CD4-positive, alpha-beta T cell treated with Interleukin-17A for 4 hours (primary cell): Measurements from ENCODE around the gene KNCN.
A peak's percentile ranks its signal among the peaks of the same experiment; 100 is the strongest.

Experiments used
- DNase-seq: peaks from one replicate; pipeline ENCODE4 v3.0.0-alpha.2; 2020; ENCODE audit warnings: mixed read lengths

KNCN gene

DNA sequence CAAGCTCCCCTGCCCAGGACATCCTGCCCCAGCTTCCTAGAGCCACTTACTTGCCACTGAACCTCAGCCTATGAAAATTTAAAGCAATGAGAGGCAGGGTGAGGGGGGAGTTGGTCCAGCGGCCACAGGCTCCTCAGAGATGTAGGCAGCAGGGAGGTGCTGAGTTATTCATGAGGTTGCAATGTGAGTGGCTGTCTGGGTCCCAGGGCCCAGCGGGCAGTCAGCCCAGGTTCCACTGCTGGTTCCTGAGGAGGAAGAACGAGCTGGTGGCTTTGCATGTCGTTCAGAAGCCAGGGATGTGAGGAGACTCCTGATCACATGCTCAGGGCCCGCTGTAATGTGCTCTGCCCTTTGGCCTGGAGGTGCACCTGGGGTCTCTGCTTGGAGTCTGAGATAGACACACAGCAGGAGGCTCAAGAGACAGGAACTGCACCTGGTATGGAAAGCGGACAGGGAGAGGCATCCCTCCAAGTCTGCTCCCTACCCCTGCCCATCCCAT lies at the start of gene KNCN:
KNCN (minus strand) TSS at position 51 of the 499 bp plus-strand sequence. CDS start 432 bp downstream, outside the sequence.
- DNase-seq: no peak

DNA sequence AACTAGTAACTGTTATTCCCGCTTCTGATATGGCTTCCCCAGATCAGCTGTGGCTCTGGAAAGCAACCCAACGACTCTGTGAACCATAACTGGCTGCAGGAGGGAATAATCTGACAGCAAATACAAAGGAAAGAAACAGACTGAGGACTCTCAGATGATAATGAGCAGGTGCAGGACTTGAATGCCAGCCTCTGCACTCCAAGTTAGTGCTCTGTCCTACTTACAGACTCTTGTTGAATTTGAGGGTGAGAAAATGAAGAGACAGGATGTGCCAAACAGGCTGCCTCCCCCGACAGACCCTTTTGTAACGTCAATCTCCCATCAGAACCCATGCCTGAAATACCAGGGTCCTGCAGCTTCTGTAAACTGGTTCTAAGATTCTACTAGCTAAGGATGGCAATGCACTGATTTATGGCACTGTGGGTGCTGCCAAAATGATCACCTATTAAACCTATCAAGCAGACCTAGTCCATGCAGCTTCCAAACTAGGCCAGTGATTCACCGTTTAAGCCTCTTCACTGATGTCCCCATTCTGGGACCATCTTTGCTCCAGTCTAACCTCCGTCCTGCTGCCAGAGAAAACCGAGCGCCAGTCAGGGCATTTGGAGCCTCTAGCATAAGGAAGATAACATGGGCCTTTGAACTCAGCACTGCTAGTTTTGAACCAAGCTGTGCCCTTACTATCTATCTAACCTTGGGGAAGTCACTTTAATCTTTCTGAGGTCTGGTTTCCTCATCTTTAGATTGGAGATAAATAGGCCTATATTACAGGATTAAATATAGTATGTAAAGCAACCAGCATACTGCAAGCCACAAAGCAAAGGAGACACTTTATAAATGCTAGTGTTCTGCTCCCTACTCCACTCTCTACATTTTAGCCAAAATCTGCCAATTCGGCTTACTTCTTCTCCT lies 47.9 kb upstream of the KNCN start:
- DNase-seq: no peak

DNA sequence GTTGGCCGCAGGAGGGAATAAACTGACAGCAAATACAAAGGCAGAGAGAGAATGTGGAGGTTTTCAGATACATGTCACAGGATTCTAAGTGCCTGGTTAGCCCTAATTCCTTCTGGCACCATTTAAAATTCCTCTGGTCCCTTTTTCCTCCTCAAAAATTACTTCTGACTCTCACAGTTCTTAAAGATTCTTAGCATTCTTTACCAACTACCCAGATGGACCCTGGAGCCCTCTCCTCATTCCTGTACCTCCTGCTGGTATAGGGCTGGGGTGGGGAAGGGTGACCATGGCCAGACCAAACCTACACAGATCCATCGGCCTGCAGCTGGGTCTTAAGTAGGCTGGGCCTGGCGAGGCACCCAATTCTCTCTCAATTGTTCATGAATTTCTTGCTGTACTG lies 45.4 kb upstream of the KNCN start:
- no peak for DNase-seq

DNA sequence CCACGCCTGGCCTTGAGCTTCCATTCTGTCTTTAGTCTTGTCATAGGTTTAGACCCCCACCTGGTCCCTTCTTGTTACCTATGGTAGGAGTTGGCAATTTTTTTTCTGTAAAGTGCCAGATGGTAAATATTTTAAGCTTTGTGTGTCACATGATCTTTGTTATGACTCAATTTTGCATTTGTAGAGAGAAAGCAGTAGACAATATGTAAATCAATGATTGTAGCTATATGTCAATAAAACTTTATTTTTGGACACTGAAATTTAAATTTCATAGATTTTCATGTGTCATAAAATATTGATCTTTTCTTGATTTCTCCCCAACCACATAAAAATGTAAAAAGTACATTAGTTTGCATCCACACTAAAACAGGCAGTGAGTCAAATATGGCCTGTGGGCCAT lies 44.6 kb upstream of the KNCN start:
- no peak for DNase-seq

DNA sequence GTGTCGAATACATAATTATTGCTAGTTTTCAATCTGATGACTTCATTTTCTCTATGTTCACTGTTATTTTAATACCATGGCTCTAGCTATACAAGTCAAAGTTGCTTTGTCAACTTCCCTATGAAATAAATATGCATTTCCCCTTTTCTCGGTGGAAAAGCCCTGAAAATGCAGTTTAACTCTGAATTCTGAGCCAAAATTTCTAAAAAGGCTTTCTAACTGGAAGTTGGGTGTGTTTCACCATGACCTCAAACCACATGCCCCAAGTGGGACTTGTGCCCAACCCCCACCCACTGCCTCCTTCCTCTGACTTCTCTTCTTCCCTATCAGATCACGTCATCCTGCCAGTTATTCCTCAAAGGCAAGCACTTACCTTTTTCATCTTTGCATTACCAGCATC lies 43.7 kb upstream of the KNCN start:
- peak; percentile 35 for DNase-seq

DNA sequence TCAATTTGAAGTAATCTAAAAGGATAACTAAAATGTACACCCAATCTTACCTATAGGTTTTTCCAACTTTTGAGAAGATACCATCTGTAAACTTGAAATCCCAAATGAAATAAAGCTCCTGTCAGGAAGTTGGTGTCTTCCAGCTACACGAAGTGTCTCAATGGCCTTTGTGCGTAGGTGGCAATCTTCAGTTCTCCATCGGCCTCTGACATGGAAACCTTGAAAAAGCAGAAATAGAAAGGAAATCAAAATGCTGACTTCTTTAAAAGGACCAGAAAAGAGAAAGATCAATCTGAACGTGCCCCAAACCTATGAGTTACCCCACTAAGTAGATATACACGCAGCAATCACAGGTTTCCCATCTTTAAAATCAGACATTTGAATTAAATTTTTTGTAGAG lies 42.6 kb upstream of the KNCN start:
- DNase-seq: no peak

DNA sequence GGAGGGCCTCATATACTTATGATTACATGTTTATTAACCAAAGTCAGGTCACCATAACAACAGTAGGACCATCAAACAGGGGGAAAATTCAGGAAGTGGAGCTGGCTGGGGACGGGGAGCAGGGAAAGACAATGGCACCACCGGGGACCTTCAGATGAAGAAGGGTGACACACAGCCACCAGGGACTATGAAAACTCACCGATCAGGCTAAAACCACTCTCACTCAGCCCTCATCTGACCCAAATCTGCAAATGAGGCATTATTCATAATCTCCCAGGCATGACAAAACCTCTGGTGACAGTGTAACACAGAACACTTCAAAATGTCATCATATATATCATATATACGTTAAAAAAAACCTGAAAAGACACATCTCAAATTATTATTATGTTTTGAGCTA lies 41.4 kb upstream of the KNCN start:
- no peak for DNase-seq

DNA sequence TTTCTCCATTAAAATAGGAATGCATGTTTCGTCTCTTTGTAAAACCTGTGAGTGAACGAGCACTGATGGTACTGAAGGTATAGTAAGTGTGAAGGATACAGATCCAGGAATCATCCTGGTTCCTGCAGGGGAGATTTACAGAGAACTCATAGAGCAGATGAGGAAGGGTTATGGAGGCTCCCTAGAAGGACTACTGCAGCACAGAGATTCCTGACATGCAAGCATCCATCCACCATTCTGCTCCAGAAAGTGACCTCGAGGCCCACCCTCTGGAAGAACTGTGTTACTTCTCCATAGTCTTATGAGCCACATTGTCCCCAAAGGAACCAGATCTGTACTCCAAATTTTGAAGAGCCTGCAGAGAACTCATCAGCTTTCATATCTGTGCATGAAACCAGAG lies 38.1 kb upstream of the KNCN start:
- no peak for DNase-seq

DNA sequence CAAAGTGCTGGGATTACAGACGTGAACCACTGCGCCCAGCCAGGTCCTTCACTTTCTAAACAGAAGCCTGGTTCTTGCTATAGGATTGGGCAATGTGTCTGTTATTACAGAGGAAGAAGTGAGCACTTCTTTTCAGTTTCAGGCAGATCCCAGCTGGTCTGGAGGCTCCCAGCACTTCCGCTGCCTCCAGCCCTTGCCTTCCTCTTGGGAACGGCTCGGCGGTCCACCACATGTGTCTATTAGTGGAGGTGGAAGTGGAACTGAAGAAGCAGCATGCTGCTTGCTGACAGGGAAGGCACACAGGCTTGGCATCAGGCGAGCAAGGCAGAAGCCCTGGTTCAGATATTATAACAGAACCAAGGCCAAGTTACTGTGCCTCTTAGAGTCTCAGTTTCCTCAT lies 35.6 kb upstream of the KNCN start:
- DNase-seq: no peak

DNA sequence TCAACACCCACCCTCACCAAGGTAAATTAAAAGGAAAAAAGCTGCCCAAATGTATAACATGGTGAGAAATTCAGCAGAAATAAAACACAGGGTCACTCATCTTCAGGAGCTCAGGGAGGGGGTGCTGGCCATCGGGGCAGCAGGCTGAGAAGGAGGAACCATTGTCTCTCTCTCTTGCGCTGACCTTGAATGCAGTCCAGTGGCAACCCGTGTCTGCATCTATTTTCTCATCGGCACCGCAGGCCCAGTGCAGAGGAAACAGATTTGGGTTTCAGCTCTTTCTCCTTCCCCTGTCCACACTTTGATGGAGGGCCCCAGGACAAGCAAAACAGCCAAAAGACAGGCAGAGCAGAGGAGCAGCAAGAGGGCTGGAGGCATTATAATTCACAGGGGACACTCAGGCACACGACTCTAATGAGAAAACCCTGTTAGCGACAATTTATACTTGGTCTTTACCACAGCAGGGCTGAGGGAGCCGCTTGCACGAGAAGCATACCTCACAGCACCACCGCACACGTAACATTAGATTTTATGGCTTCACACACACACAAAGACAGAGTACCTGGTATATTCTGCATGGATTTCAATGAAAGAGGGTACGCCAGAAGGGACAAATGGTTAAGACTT lies 34.0 kb upstream of the KNCN start:
- DNase-seq: no peak

DNA sequence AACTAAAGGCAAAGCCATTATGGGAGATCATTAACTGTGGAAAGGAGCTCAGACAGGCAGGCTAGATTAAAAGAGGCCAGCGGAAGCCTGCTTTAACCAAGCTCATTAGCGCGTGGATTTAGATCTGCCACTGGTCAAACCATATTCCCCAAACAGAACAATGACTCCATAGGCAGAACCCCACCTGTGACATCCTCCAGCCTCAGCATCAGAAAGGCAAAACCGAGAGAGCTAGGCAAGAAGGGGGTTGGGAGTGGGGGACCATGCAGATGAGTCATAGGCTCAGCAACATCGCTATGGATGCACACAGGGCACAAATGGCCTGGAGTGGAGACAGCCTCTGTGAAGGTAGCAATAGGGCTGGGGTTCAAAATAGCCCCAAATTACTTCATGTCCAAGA lies 32.0 kb upstream of the KNCN start:
- DNase-seq: no peak

DNA sequence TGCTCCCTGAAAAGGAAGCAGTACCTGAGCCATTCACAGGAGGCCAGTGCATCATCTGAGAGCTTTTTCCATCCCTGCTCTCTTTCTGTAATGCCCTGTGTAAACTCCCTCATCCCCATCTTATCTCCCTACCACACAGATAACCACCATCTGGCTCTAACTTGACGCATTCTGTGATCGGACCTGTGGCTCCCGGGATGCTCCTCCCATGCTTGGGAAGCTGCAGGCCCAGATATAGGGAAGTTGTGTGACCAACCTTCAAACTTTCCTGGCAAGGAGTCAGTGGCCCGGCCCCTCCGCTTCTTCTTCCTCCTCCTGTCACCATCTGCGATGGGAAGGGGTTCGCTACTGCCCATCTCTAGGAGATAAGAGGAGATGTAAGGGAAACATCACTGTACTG lies 31.5 kb upstream of the KNCN start:
- DNase-seq: no peak

DNA sequence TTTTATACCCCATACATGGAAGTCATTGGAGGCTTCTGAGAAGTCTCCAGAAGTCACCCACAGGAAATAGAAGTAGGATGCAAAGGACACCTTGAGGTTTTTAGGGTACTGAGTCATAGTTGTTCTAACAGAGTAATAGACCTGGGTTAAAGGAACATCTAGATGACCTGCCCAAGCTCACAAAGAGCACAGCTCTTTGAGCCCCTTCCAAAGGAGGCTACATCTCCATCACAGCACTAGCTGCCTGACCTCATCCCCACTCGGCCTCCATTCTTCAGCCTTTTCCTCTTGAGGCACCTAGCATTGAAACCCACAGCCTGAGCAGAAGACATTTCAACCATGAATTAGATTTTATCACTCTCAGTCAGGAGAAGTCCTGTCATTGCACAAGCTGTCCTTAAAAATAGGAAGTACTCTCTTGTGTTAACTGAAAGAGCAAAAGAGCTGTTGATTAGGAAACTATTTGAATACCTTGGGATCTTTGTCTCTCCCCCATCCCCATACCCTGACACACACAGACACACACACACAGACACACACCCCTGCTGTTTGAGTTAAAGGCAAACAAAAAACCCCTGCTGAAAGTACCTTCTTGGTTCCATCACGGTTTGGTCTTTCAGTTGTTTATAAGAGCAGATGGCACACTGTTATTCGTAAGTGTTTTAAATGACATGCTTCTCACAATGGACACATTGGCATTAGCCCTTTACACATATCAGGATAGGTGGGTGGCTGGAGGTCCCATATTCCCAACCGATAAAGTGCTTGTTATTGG lies 30.4 kb upstream of the KNCN start:
- DNase-seq: no peak

DNA sequence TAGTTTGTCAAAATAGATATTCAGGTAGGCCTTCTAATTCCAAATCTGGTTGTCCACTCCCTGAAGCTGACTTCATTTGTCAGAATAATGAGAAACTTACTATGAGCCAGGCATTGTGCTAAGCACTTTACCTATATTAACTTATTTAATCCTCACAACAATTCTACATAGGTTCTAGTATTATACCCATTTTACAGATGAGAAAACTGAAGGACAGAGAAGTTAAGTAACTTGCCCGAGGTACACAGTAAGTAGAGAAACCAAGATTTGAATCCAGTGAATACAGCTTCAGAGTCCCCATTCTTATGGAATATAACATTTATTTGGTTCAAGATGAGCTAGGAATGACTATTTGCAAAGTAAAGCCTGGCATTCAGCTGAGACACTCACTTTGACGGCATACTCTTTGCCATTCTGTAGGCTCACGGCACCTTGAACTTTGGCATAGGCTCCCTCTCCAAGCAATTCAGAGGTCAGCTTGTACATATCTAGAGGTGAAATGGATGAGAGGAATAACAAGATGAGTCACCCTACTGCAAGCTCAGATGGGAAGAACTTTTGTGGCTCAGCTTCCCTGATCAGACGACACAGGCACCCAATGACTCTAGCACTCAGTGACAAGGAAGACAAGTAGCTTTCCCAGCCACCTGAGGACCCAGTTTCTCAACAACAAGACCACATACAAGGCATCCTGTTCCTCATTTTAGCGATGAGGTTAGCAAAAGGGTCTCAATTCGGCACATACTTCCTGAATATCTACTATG lies 28.9 kb upstream of the KNCN start:
- DNase-seq: no peak

DNA sequence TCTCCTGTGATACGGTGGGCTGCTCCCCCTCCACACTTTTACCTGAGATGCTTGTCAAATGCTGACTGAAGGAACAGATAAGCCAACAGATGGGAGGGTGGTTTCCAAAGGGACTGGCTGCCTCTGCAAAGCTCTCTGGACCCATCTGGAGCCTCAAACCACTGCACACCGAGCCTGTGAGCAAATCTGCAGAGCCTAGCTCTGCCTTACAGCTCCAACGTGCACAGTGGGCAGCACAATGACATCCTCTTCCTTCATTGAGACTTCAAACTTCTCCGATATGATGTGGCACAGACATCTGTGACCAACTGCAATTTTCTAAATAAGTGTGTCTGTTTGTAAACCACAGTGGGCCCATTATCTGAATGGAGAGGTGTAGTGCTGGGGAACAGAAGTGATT lies 26.2 kb upstream of the KNCN start:
- DNase-seq: no peak

DNA sequence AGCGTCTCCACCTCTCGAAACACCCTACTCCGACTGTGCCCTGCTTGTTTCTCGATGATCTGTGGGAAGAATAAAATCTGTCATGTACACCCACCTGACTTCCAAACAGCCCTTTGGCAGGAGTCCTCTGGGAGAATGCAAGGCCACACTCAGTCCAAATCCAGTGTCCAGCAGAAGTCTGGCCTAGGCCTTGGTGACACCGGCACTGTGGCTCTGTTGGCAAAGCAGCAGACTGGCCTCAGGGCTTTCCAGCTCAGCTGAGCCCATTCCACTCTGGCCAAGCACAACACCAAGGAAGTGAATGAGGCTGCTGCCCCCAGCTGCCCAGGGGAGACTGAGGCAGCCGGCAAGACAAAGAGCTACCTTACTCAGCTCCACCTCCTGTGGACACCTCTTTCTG lies 25.1 kb upstream of the KNCN start:
- DNase-seq: no peak

DNA sequence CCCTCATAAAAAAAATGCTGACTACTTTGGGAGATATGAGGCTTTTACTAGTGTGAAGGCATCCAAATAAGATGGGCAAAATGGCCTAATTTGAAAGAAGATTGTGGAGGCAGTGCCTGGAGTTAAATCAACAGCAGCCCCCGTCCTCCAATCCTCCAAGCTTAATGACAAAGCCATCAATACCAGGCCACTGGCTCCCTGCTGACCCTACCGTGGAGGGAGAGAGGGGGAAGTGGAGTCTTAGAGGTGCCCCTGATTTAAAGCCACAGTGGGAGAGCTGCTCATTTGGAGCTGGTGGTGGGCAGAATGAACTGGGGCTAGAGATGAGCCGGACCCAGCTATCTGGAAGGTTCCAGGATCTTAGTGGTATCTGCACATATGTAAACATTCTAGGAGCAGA lies 24.3 kb upstream of the KNCN start:
- DNase-seq: no peak

DNA sequence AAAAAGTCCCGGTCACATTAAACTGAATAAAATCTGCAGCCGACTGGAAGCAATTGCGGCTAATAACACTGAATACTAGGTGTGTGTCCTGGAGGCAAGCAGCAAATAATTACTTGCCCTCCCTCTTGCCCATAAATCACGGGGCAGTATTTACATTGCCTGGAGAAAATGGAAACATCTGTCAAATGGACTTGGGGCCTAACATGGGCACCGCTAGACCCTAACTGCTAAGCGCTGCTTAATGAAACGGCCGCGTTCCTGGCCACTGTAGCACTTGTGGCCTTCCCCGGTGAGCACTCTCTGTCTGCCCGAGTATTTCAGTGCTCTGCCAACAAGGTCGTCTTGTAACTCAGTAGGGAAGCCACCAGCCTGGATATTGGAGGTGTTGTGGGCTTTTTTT lies 23.9 kb upstream of the KNCN start:
- DNase-seq: no peak

DNA sequence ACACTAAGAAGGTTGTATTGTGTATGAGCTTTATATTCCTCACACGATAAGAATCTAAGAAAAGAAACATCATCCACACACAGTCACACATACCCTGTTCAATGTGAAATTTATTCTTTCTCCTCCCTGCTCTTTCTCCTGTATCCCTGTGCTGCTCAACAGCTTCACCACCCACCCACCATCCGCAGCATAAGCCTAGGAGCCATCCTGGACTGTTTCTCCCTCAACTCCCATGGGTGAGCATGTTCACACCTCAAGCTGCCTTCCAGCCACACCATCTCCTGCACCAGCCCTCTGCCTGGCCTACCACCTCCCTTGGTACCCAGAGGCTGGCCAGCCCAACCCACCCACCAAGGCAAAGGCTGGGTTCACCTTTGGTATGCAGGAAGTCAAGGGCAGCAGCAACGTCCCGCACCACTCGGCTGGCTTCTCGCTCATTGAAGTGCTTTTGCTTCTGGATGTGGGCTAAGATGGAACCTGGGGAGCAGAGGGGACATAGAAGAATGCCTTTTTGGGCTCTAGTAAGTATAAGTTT lies 20.3 kb upstream of the KNCN start:
- DNase-seq: no peak

DNA sequence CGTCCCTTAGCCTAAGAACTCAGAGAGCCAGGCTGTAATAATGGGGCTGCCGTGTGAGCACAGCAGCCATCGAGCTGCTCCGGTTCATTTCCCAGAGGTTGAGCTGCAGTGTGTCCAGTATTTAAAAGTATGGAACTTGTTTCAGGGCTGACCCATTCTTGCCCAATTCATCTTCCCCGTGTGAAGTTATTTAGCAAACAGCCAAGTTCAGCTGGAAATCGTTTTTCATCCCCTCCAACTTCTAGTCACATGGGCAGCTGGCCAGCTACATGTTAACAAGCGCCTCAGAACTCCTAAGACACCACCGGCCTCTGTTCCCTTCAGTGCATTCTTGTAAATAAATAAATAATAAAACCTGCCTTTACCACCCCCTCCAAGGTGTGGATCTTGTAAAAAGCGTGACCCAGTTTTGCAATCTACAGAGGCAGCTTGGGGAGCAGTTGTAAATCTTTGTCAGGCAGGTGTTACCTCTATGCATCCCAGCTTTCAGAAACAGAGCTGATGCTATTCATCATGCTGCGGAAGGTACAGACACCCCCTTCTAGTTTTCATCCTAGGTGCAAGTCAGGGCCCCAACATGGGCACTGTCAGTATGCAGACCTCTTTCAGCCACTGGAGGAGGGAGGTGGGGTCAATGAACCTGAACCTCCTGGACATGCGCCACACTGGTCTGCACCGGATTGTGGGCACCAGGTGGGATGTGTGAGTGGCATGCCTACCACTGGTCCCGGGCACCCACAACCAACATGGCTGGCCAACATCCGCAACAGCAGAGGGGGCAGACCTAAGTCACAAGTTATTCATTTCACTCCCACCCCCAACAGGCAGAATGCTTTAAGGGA lies 18.7 kb upstream of the KNCN start:
- no peak for DNase-seq

DNA sequence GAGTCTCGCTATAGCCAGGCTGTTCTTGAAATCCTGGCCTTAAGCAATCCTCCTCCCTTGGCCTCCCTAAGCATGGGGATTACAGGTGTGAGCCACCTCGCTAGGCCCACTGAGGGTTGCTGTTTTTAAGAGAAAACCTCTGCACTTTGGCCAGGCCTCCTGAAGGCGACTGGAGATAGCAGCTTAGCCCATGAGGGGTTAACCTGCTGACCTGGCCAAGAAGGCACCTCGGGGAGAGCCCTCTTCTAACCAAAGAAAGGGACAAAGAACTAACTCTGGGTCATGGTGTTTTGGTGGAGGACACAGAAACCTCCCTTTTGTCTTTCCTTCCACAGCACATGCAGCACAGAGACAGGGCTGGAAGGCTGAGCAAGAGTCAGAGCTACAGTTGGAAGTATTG lies 17.7 kb upstream of the KNCN start:
- no peak for DNase-seq

DNA sequence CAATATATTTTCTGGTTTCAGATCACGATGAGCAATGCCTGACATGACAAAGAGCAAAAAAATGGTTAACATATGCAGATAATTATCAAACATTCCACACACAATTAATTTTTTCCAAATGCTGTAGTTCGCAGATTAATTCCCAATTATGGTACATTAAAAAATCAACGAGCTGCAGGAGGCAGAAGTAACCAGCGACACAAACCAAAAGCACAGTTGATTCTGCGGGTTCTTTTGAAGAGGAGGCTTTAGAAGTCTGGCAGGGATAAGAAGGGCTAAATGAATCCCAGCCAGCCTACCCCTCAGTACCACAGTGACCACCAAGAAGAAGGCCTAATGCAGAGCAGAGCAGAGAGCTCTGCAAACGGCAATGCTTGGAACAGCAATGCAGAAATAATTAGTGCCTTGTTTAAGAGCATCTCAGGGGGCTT lies 17.0 kb upstream of the KNCN start:
- DNase-seq: no peak
